Suprapubic skin (tissue), 4 donors: Measurements from ENCODE around the gene MFAP2. TPM values are rescaled to one million over a fixed set of nuclear protein-coding genes. Genes with fewer than 3 reads are reported as not detected.
A peak's percentile ranks its signal among the peaks of the same experiment; 100 is the strongest.

Experiments
- DNase-seq, 2 donors: peaks; one replicate each; pipeline ENCODE4 v3.0.0-alpha.2; 2019; ENCODE audit warnings: low spot score in 2 of 2
- H3K27ac ChIP-seq: fragments of 200-600 bp; sonication (generic); one replicate; pipeline ENCODE4 v1.5.1; 2019
- H3K27me3 ChIP-seq: fragments of 200-600 bp; sonication (generic); one replicate; pipeline ENCODE4 v1.5.1; 2019
- H3K36me3 ChIP-seq: fragments of 200-600 bp; sonication (generic); one replicate; pipeline ENCODE4 v1.5.1; 2019
- H3K4me1 ChIP-seq: fragments of 200-600 bp; sonication (generic); one replicate; pipeline ENCODE4 v1.5.1; 2019
- H3K4me3 ChIP-seq: fragments of 200-600 bp; sonication (generic); one replicate; pipeline ENCODE4 v1.5.1; 2019; ENCODE audit warnings: mild to moderate bottlenecking
- H3K9me3 ChIP-seq: fragments of 200-600 bp; sonication (generic); one replicate; pipeline ENCODE4 v1.5.1; 2019
- EP300 ChIP-seq: sonication (generic); formaldehyde crosslinking; IDR thresholded peaks from one replicate; pipeline ENCODE4 v1.6.1; 2017; ENCODE audit warnings: antibody characterized with exemption
- POLR2A ChIP-seq, 2 donors: fragments of 450-650 bp; IDR thresholded peaks; one replicate each; pipeline ENCODE4 v1.6.1; 2017; ENCODE audit warnings: antibody characterized with exemption in 2 of 2, mild to moderate bottlenecking in 2 of 2, moderate library complexity in 2 of 2
- POLR2AphosphoS5 ChIP-seq, 3 donors: sonication (generic); formaldehyde crosslinking; IDR thresholded peaks; one replicate each; pipeline ENCODE4 v1.6.1; 2017; ENCODE audit warnings: antibody characterized with exemption in 3 of 3
- WGBS: methylation state at CpG from one replicate; pipeline ENCODE4 v1.1.5; 2018; 5-methylcytosine and 5-hydroxymethylcytosine counted together
- total RNA-seq, 4 donors: library from RNA; depleted of rRNA; stranded (reverse); fragments of >200 nt; gene quantifications; one replicate each; pipeline ENCODE4 v1.1.0, GENCODE V29; 2016
- TF ChIP-seq, protein P1 (sequence below), 2 donors: fragments of 200-600 bp in 1 of 2; fragments of 450-650 bp in 1 of 2; sonication (generic) in 1 of 2; IDR thresholded peaks; one replicate each; pipeline ENCODE4 v1.5.1; 2016 to 2019; ENCODE audit warnings: antibody characterized with exemption in 2 of 2, mild to moderate bottlenecking in 1 of 2, moderate library complexity in 1 of 2

MFAP2 gene
- total RNA-seq, 4 donors from 2014 or later: 5.6 to 8.3 (median 7.1) TPM

DNA sequence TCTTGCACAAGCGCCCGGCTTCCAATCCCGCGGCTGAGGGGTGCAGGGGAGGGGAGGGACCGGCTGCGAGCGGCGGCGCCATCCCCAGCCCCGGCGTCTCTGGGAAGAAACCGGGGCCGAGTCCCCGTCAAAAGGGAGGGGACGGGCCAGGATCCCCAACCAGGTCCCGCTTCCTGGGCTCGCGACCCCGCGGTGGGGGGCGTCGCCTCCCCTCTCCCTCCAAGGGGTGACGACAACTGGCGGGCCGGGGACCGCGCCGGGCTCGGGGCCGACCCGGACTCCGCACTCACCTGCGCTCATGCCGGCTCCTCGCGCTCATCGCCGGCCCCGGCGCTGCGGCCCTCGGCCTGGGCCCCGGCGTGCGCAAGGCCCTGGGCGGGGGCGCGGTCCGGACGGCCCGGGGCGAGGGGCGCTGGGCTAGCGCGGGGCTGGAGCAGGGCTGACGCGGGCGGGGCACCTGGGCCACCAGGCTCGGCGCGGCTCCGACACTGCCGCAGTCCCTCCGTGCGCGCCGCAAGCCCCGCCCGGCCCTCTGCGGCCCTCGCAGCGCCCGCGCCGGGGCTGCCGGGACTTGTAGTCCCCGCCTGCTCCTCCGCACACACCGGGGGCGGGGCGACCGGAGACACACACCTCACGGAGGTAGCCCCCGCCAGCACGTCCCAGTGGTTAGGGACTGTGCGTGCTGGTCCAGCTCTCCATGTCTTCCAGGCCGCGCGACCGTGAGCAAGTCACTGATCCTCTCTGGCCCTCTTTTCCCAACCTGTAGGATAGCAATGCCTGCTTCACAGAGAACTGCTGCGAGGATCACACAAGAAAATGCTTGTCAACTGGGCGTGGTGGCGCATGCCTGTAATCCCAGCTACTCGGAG, 31.3 kb upstream of the MFAP2 start, which contains the start of gene ATP13A2:
Gene ATP13A2, minus strand, starts transcription at position 490 of the 869 bp plus-strand sequence. Its CDS starts 190 bp downstream, at position 300.
- TF ChIP-seq, protein P1, sequence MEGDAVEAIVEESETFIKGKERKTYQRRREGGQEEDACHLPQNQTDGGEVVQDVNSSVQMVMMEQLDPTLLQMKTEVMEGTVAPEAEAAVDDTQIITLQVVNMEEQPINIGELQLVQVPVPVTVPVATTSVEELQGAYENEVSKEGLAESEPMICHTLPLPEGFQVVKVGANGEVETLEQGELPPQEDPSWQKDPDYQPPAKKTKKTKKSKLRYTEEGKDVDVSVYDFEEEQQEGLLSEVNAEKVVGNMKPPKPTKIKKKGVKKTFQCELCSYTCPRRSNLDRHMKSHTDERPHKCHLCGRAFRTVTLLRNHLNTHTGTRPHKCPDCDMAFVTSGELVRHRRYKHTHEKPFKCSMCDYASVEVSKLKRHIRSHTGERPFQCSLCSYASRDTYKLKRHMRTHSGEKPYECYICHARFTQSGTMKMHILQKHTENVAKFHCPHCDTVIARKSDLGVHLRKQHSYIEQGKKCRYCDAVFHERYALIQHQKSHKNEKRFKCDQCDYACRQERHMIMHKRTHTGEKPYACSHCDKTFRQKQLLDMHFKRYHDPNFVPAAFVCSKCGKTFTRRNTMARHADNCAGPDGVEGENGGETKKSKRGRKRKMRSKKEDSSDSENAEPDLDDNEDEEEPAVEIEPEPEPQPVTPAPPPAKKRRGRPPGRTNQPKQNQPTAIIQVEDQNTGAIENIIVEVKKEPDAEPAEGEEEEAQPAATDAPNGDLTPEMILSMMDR (IDR thresholded peaks at IDR 0.05): no peak
- TF ChIP-seq POLR2A (IDR thresholded peaks at IDR 0.05): peak in 1 of 2 donors; percentile 49
- TF ChIP-seq POLR2AphosphoS5 (IDR thresholded peaks at IDR 0.05): peak in 1 of 3 donors; percentile 50
- H3K36me3 ChIP-seq: no peaks in the 10 kb centered on the region

DNA sequence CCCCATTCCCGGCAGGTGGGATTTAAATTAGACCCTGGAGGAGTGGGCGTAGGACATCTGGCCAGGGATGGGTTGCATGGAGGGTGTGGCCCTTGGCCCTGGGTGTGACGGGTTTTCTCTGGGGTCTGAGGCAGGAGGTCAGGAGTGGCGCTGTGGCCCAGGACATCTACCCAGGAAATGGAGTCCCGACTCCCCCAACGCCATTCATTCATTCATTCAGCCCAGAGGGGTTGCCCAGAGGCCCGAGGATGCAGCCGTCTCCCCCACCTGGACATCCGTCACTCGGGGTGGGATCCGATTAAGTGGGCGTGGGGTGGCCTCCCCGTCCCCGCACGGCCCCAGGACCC, 30.6 kb upstream of the MFAP2 start:
- TF ChIP-seq EP300 (no peak), POLR2AphosphoS5 (IDR thresholded peaks at IDR 0.05) (no peak), POLR2A (IDR thresholded peaks at IDR 0.05) (no peak)
- TF ChIP-seq, protein P1 (IDR thresholded peaks at IDR 0.05): no peak
- Histone ChIP-seq H3K27ac (no peak overlapping the region), H3K4me3 (peak overlapping the region; percentile 92), H3K4me1 (peaks cover 32% of the 10 kb centered on the region), H3K27me3 (no peaks in the 10 kb centered on the region), H3K36me3 (no peaks in the 10 kb centered on the region), H3K9me3 (no peaks in the 10 kb centered on the region)
- no peak for DNase-seq
- no CpG with 5 or more reads among the region's 15 CpGs for WGBS

More for the DNA sequence above, 31.3 kb upstream of the MFAP2 start, which contains the start of gene ATP13A2:
- under 1% methylated on average over 39 of the region's 94 CpGs for WGBS
- Histone ChIP-seq H3K9me3 (no peaks in the 10 kb centered on the region), H3K27ac (peak within 1 kb of the TSS; percentile 24), H3K27me3 (no peaks in the 10 kb centered on the region), H3K4me1 (peaks cover 32% of the 10 kb centered on the region), H3K4me3 (peak within 1 kb of the TSS; percentile 92)
- DNase-seq: peak in 1 of 2 donors; percentile 86

DNA sequence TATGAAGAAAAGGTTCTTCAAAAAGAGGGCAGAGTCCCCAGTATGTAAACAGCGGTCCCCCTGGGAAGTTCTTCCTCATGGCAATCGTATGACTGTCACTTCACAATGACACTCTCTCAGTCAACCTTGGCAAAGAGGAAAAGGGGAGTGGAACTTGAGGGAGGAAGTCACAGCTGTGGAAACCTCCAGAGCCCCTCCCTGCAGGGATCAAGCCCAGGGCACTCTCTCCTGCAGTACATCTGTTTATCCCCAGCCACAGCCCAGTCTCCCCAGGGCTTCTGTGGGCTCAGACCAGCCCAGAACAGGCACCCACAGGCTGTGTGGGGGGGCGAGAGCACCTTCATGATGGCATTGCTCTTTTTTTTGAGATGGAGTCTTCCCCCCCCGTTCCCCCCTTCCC, 29.3 kb upstream of the MFAP2 start:
- H3K4me3 ChIP-seq: no peak overlapping the region
- no peaks in the 10 kb centered on the region for H3K27me3 ChIP-seq
- no peak for TF ChIP-seq POLR2A (IDR thresholded peaks at IDR 0.05)
- no peak for TF ChIP-seq POLR2AphosphoS5 (IDR thresholded peaks at IDR 0.05)
- TF ChIP-seq EP300: no peak
- TF ChIP-seq, protein P1 (IDR thresholded peaks at IDR 0.05): no peak
- peaks cover 32% of the 10 kb centered on the region for H3K4me1 ChIP-seq
- H3K36me3 ChIP-seq: peaks cover 11% of the 10 kb centered on the region
- H3K27ac ChIP-seq: no peak overlapping the region
- H3K9me3 ChIP-seq: no peaks in the 10 kb centered on the region
- WGBS: 43% methylated on average over 4 of the region's 4 CpGs
- no peak for DNase-seq

DNA sequence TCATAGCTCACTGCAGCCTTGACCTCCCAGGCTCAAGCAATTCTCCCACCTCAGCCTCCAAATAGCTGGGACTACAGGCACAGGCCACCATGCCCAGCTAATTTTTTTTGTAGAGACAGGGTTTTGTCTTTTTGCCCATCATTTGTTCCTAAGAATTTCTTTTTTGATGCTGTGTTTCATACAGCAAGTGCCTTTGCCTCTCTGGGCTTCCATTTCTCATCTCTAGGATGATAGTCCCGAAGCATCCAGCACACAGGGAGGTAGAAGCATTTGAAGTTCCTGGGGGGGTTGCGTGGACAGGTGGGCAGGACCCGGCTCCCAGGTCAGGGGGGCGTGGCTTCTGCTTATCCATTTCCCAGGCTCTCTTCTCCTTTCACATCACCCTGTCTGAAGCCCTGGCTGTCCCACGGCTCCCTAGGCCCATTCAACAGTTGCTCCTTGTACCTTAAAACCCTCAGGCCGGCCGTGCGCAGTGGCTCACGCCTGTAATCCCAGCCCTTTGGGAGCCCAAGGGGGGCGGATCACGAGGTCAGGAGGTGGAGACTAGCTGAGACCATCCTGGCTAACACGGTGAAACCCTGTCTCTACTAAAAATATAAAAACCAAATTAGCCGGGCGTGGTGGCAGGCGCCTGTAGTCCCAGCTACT, 27.9 kb upstream of the MFAP2 start:
- H3K36me3 ChIP-seq: peaks cover 17% of the 10 kb centered on the region
- H3K9me3 ChIP-seq: no peaks in the 10 kb centered on the region
- TF ChIP-seq POLR2A (IDR thresholded peaks at IDR 0.05): no peak
- TF ChIP-seq EP300: no peak
- no peak for TF ChIP-seq POLR2AphosphoS5 (IDR thresholded peaks at IDR 0.05)
- TF ChIP-seq, protein P1 (IDR thresholded peaks at IDR 0.05): no peak
- WGBS: 87% methylated on average over 11 of the region's 15 CpGs
- no peak overlapping the region for H3K27ac ChIP-seq
- H3K4me3 ChIP-seq: no peak overlapping the region
- DNase-seq: no peak
- no peaks in the 10 kb centered on the region for H3K27me3 ChIP-seq
- H3K4me1 ChIP-seq: peaks cover 37% of the 10 kb centered on the region

DNA sequence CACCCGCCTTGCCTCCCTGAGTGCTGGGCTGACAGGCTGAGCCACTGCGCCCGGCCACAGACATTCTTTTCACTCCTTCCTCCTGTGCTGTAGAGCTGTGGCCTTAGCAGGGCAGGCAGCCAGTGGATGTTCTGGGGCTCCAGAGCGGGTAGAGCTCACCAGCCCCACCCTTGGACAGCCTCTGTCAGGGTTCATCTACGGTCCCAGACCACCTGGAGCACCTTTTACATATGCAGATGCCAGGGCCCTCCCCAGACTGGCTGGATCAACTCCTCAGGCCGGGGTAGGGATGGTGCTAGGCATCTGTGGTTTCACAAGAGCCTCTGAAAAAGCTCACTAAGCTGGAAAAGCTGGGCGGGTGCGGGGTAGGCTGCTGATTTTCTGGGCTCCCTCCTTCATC, 26.7 kb upstream of the MFAP2 start:
- peaks cover 29% of the 10 kb centered on the region for H3K36me3 ChIP-seq
- no peak overlapping the region for H3K4me3 ChIP-seq
- 88% methylated on average over 8 of the region's 8 CpGs for WGBS
- no peak overlapping the region for H3K27ac ChIP-seq
- peaks cover 29% of the 10 kb centered on the region for H3K4me1 ChIP-seq
- no peak for TF ChIP-seq EP300
- TF ChIP-seq POLR2AphosphoS5 (IDR thresholded peaks at IDR 0.05): no peak
- no peak for TF ChIP-seq POLR2A (IDR thresholded peaks at IDR 0.05)
- TF ChIP-seq, protein P1 (IDR thresholded peaks at IDR 0.05): no peak
- H3K9me3 ChIP-seq: no peaks in the 10 kb centered on the region
- H3K27me3 ChIP-seq: no peaks in the 10 kb centered on the region
- no peak for DNase-seq
